B cell (primary cell): ENCODE results near the gene P3H3. TPM values are rescaled to one million over a fixed set of nuclear protein-coding genes. Genes with fewer than 3 reads are reported as not detected.

ENCODE experiments used
- ATAC-seq: fragments of 200-7000 bp; cut with Tn5 transposase; one replicate; pipeline ENCODE4 v1.10.0; 2021; ENCODE audit warnings: low read depth, mild to moderate bottlenecking, moderate number of reproducible peaks, moderate library complexity
- CTCF ChIA-PET: fragments of 350-600 bp; sonication (Branson Sonifier 250); formaldehyde crosslinking; loops from one replicate; lab custom pipeline; 2021; ENCODE audit warnings: antibody characterized with exemption, inconsistent platforms; lab: Charles Lee
- POLR2A ChIA-PET: fragments of 350-600 bp; sonication (Branson Sonifier 250); formaldehyde crosslinking; loops from one replicate; lab custom pipeline; 2021; ENCODE audit warnings: antibody characterized with exemption; lab: Charles Lee
- DNase-seq: peaks from one replicate; pipeline ENCODE4 v3.0.0; 2013
- H2AFZ ChIP-seq: 2 replicates; pipeline ENCODE4 v1.6.1; 2012; ENCODE audit warnings: mild to moderate bottlenecking, low read depth, low read length; ENCODE audit not compliant: insufficient read depth, poor library complexity, severe bottlenecking
- H3K27ac ChIP-seq, 2 donors: 1 replicate in 1 of 2; 2 replicates in 1 of 2; pipeline ENCODE4 v1.5.1; 2012 to 2013; ENCODE audit warnings: low read length in 2 of 2, mild to moderate bottlenecking in 2 of 2, moderate library complexity in 1 of 2
- H3K27me3 ChIP-seq, 4 experiments: fragments of 200-600 bp in 1 of 4; sonication (generic) in 1 of 4; replicated peaks in 1 of 4; 1 replicate in 2 of 4; 2 replicates in 2 of 4; pipeline versions ENCODE4 v1.6.1 to v1.7.0; 2013 to 2016; ENCODE audit warnings: low read length in 3 of 4, mild to moderate bottlenecking in 2 of 4, mixed read lengths in 1 of 4, moderate library complexity in 1 of 4; ENCODE audit not compliant: insufficient read depth in 4 of 4, control insufficient read depth in 3 of 4; ENCODE audit errors: control extremely low read depth in 1 of 4
- H3K36me3 ChIP-seq, 2 experiments: replicated peaks in 1 of 2; 1 replicate in 1 of 2; 2 replicates in 1 of 2; pipeline versions ENCODE4 v1.6.1 to v1.7.1; 2013; ENCODE audit warnings: low read length in 1 of 2; ENCODE audit not compliant: insufficient read depth in 2 of 2, control insufficient read depth in 1 of 2; ENCODE audit errors: control extremely low read depth in 1 of 2, extremely low read depth in 1 of 2
- H3K4me1 ChIP-seq, 2 donors: fragments of 200-600 bp in 1 of 2; sonication (generic) in 1 of 2; 1 replicate in 1 of 2; 2 replicates in 1 of 2; pipeline versions ENCODE4 v1.5.1 to v1.6.1; 2013 to 2017; ENCODE audit warnings: low read length in 2 of 2; ENCODE audit not compliant: control insufficient read depth in 2 of 2, insufficient read depth in 2 of 2
- H3K4me2 ChIP-seq: replicated peaks from 2 replicates; pipeline ENCODE3; 2012; ENCODE audit warnings: mild to moderate bottlenecking, low read depth, low read length; ENCODE audit not compliant: poor library complexity, severe bottlenecking
- H3K4me3 ChIP-seq, 5 experiments: fragments of 200-600 bp in 1 of 5; sonication (generic) in 1 of 5; 1 replicate in 3 of 5; 2 replicates in 2 of 5; pipeline versions ENCODE4 v1.5.1 to v1.7.0; 2011 to 2016; ENCODE audit warnings: low read length in 4 of 5, mild to moderate bottlenecking in 4 of 5, low read depth in 2 of 5, control low read depth in 1 of 5, moderate library complexity in 1 of 5; ENCODE audit not compliant: insufficient read depth in 1 of 5; ENCODE audit errors: control extremely low read depth in 1 of 5, extremely low read depth in 1 of 5
- H3K79me2 ChIP-seq: fragments of 200-600 bp; sonication (generic); one replicate; pipeline ENCODE4 v1.6.0; 2016; ENCODE audit warnings: low read length; ENCODE audit not compliant: control insufficient read depth, insufficient read depth
- H3K9ac ChIP-seq: fragments of 200-600 bp; sonication (generic); 2 replicates; pipeline ENCODE4 v1.6.1; 2017; ENCODE audit warnings: mild to moderate bottlenecking, low read length, moderate library complexity
- H3K9me3 ChIP-seq, 3 donors: one replicate each; pipeline versions ENCODE4 v1.6.1 to v1.7.1; 2013; ENCODE audit warnings: low read length in 2 of 3; ENCODE audit not compliant: control insufficient read depth in 2 of 3, insufficient read depth in 1 of 3; ENCODE audit errors: control extremely low read depth in 1 of 3
- H4K20me1 ChIP-seq: 2 replicates; pipeline ENCODE4 v1.6.0; 2012; ENCODE audit warnings: mild to moderate bottlenecking, low read length; ENCODE audit not compliant: insufficient read depth, control insufficient read depth, poor library complexity, severe bottlenecking
- H3K27ac Mint-ChIP-seq: one replicate; pipeline ENCODE4 v1.8.0; 2021; ENCODE audit warnings: mixed read lengths
- H3K27me3 Mint-ChIP-seq: one replicate; pipeline ENCODE4 v1.8.0; 2021; ENCODE audit warnings: mixed read lengths
- H3K4me1 Mint-ChIP-seq: one replicate; pipeline ENCODE4 v1.8.0; 2021; ENCODE audit warnings: mixed read lengths
- H3K4me3 Mint-ChIP-seq: one replicate; pipeline ENCODE4 v1.8.0; 2021; ENCODE audit warnings: mixed read lengths
- H3K9me3 Mint-ChIP-seq: one replicate; pipeline ENCODE4 v1.8.0; 2022; ENCODE audit warnings: mixed read lengths; ENCODE audit not compliant: insufficient read depth
- CTCF ChIP-seq: fragments of 200-600 bp; IDR thresholded peaks from one replicate; pipeline ENCODE4 v1.8.0; 2022; ENCODE audit warnings: antibody characterized with exemption, mild to moderate bottlenecking
- EZH2 ChIP-seq: IDR thresholded peaks from 2 replicates; pipeline ENCODE4 v1.6.1; 2012; ENCODE audit warnings: borderline replicate concordance, low read depth, mild to moderate bottlenecking, moderate library complexity, low read length; ENCODE audit not compliant: insufficient read depth, poor library complexity, severe bottlenecking
- WGBS: methylation state at CpG from one replicate; pipeline ENCODE4 v1.1.5; 2013; ENCODE audit warnings: missing lambda C conversion rate; ENCODE audit not compliant: insufficient coverage; 5-methylcytosine and 5-hydroxymethylcytosine counted together
- intact Hi-C: fragments of 100-400 bp; cut with micrococcal nuclease; formaldehyde crosslinking; loops from one replicate; pipeline ENCODE4 v1.10.0; 2022
- polyA plus RNA-seq: library from polyadenylated mRNA; depleted of rRNA; stranded (reverse); fragments of >200 nt; gene quantifications from 2 replicates; pipeline ENCODE4 v1.2.3, GENCODE V29; 2012
- total RNA-seq, 2 donors: library from RNA; stranded (reverse); fragments of 120-200 nt in 1 of 2; gene quantifications; 1 replicate in 1 of 2; 2 replicates in 1 of 2; pipeline versions ENCODE4 v1.2.3 to v1.2.4, GENCODE V29; 2013 to 2022

Gene P3H3
- total and polyA plus RNA-seq, 2 donors (not counting 1 experiment from before 2014, with no cell fraction given): 0.09 TPM; not detected in 1

GRCh38 chr12:6823182-6824084 lies 4.8 kb upstream of the P3H3 start:
- H3K27ac Mint-ChIP-seq: no peak overlapping the region
- TF ChIP-seq CTCF (no peak), EZH2 (no peak)
- Histone ChIP-seq H3K4me1 (peaks cover 26 to 28% of the 10 kb centered on the region in 2 donors), H3K27ac (no peak overlapping the region), H3K36me3 (no peaks in the 10 kb centered on the region), H3K9ac (no peak overlapping the region), H4K20me1 (no peaks in the 10 kb centered on the region), H3K27me3 (peaks cover 0 to 71% (median 31%) of the 10 kb centered on the region in 4 experiments), H3K9me3 (peaks cover 0 to 13% (median 0%) of the 10 kb centered on the region in 3 donors), H2AFZ (no peak overlapping the region), H3K4me3 (no peak overlapping the region), H3K79me2 (no peaks in the 10 kb centered on the region), H3K4me2 (no peak overlapping the region)
- H3K27me3 Mint-ChIP-seq: peaks cover 66% of the 10 kb centered on the region
- no peak overlapping the region for H3K4me3 Mint-ChIP-seq
- ATAC-seq (no peak), DNase-seq (no peak)
- intact Hi-C loops: loop anchor here (2.0 kb wide), 1 partner anchor 261 kb away; no protein-coding TSS in a partner anchor
- WGBS: 84% methylated on average over 9 of the region's 12 CpGs
- H3K4me1 Mint-ChIP-seq: peaks cover 22% of the 10 kb centered on the region
- ChIA-PET CTCF (interaction anchor here (0.5 to 6.2 kb wide), 5 partner anchors 10 to 160 kb away, joined by 3 to 33 read pairs (median 6); partner anchors contain the start of gene MLF2), POLR2A (no interaction called here)
- no peaks in the 10 kb centered on the region for H3K9me3 Mint-ChIP-seq
